HEK293 (cell line): ENCODE results near the gene HES7.

ENCODE experiments used
- AEBP2 ChIP-seq: fragments of 450-650 bp; formaldehyde crosslinking; IDR thresholded peaks from 2 replicates; pipeline ENCODE4 v1.5.1; 2016; ENCODE audit warnings: missing biosample characterization, missing genetic modification characterization, borderline replicate concordance
- ATF2 ChIP-seq: fragments of 450-650 bp; formaldehyde crosslinking; IDR thresholded peaks from 2 replicates; pipeline ENCODE4 v1.5.1; 2016; ENCODE audit warnings: missing biosample characterization, missing genetic modification characterization, low read depth
- BCL11A ChIP-seq: fragments of 450-650 bp; formaldehyde crosslinking; IDR thresholded peaks from 2 replicates; pipeline ENCODE4 v1.5.1; 2016; ENCODE audit warnings: low read depth, missing biosample characterization, missing genetic modification characterization
- BCL11B ChIP-seq: fragments of 450-650 bp; formaldehyde crosslinking; IDR thresholded peaks from 2 replicates; pipeline ENCODE4 v1.5.1; 2016; ENCODE audit warnings: low read depth, missing biosample characterization, missing genetic modification characterization
- CTCF ChIP-seq: fragments of 450-650 bp; formaldehyde crosslinking; IDR thresholded peaks from 2 replicates; pipeline ENCODE4 v1.5.1; 2016; ENCODE audit warnings: missing biosample characterization, missing genetic modification characterization
- EGR2 ChIP-seq: fragments of 450-650 bp; formaldehyde crosslinking; IDR thresholded peaks from 2 replicates; pipeline ENCODE4 v1.5.1; 2016; ENCODE audit warnings: low read depth, missing biosample characterization, missing genetic modification characterization
- GLIS2 ChIP-seq: fragments of 450-650 bp; formaldehyde crosslinking; IDR thresholded peaks from 2 replicates; pipeline ENCODE4 v1.5.1; 2016; ENCODE audit warnings: missing biosample characterization, missing genetic modification characterization
- KLF16 ChIP-seq: fragments of 450-650 bp; formaldehyde crosslinking; IDR thresholded peaks from 2 replicates; pipeline ENCODE4 v1.5.1; 2017; ENCODE audit warnings: missing biosample characterization, missing genetic modification characterization
- SP3 ChIP-seq: fragments of 450-650 bp; formaldehyde crosslinking; IDR thresholded peaks from 2 replicates; pipeline ENCODE4 v1.5.1; 2016; ENCODE audit warnings: missing biosample characterization, missing genetic modification characterization
- SP7 ChIP-seq: fragments of 450-650 bp; formaldehyde crosslinking; IDR thresholded peaks from 2 replicates; pipeline ENCODE4 v1.5.1; 2016; ENCODE audit warnings: missing biosample characterization, missing genetic modification characterization
- ZBTB21 ChIP-seq: fragments of 450-650 bp; formaldehyde crosslinking; IDR thresholded peaks from 2 replicates; pipeline ENCODE4 v1.5.1; 2017; ENCODE audit warnings: missing biosample characterization, missing genetic modification characterization
- ZEB2 ChIP-seq: fragments of 450-650 bp; formaldehyde crosslinking; IDR thresholded peaks from 2 replicates; pipeline ENCODE4 v1.5.1; 2016; ENCODE audit warnings: missing biosample characterization, missing genetic modification characterization
- ZNF132 ChIP-seq: fragments of 450-650 bp; formaldehyde crosslinking; IDR thresholded peaks from 2 replicates; pipeline ENCODE4 v1.5.1; 2017; ENCODE audit warnings: missing biosample characterization, missing genetic modification characterization, borderline replicate concordance
- ZNF146 ChIP-seq: fragments of 450-650 bp; formaldehyde crosslinking; IDR thresholded peaks from 2 replicates; pipeline ENCODE4 v1.5.1; 2016; ENCODE audit warnings: missing biosample characterization, missing genetic modification characterization
- ZNF155 ChIP-seq: fragments of 450-650 bp; formaldehyde crosslinking; IDR thresholded peaks from 2 replicates; pipeline ENCODE4 v1.5.1; 2016; ENCODE audit warnings: missing biosample characterization, missing genetic modification characterization
- ZNF19 ChIP-seq: fragments of 450-650 bp; formaldehyde crosslinking; IDR thresholded peaks from 2 replicates; pipeline ENCODE4; 2016; ENCODE audit warnings: missing biosample characterization, missing genetic modification characterization, low read depth
- ZNF350 ChIP-seq: fragments of 450-650 bp; formaldehyde crosslinking; IDR thresholded peaks from 2 replicates; pipeline ENCODE4 v1.5.0; 2017; ENCODE audit warnings: missing biosample characterization, mild to moderate bottlenecking, missing genetic modification characterization
- ZNF521 ChIP-seq: fragments of 450-650 bp; formaldehyde crosslinking; IDR thresholded peaks from 2 replicates; pipeline ENCODE4 v1.5.1; 2017; ENCODE audit warnings: missing biosample characterization, mild to moderate bottlenecking, missing genetic modification characterization
- ZNF555 ChIP-seq: fragments of 450-650 bp; formaldehyde crosslinking; conservative IDR thresholded peaks from 2 replicates; pipeline ENCODE4 v1.5.1; 2017; ENCODE audit warnings: missing biosample characterization, mild to moderate bottlenecking, missing genetic modification characterization, inconsistent platforms
- ZNF596 ChIP-seq: fragments of 450-650 bp; IDR thresholded peaks from 2 replicates; pipeline ENCODE4 v1.5.0; 2018; ENCODE audit warnings: missing biosample characterization, mild to moderate bottlenecking, missing genetic modification characterization, moderate library complexity
- ZNF600 ChIP-seq: fragments of 450-650 bp; formaldehyde crosslinking; IDR thresholded peaks from 2 replicates; pipeline ENCODE4 v1.5.1; 2016; ENCODE audit warnings: missing biosample characterization, missing genetic modification characterization
- ZNF692 ChIP-seq: fragments of 450-650 bp; formaldehyde crosslinking; IDR thresholded peaks from 2 replicates; pipeline ENCODE4 v1.5.1; 2016; ENCODE audit warnings: missing biosample characterization, missing genetic modification characterization
- TF ChIP-seq, protein P1 (sequence below): fragments of 450-650 bp; formaldehyde crosslinking; IDR thresholded peaks from 2 replicates; pipeline ENCODE4 v1.5.1; 2017; ENCODE audit warnings: missing biosample characterization, missing genetic modification characterization
- TF ChIP-seq, protein P2 (sequence below): fragments of 450-650 bp; formaldehyde crosslinking; IDR thresholded peaks from 2 replicates; pipeline ENCODE4 v1.5.1; 2016; ENCODE audit warnings: missing biosample characterization, missing genetic modification characterization
- TF ChIP-seq, protein P3 (sequence below): fragments of 450-650 bp; formaldehyde crosslinking; IDR thresholded peaks from 2 replicates; pipeline ENCODE4 v1.5.1; 2017; ENCODE audit warnings: missing biosample characterization, missing genetic modification characterization
- TF ChIP-seq, protein P4 (sequence below): fragments of 450-650 bp; formaldehyde crosslinking; IDR thresholded peaks from 2 replicates; pipeline ENCODE4 v1.5.1; 2016; ENCODE audit warnings: missing biosample characterization, missing genetic modification characterization

The HES7 gene

DNA sequence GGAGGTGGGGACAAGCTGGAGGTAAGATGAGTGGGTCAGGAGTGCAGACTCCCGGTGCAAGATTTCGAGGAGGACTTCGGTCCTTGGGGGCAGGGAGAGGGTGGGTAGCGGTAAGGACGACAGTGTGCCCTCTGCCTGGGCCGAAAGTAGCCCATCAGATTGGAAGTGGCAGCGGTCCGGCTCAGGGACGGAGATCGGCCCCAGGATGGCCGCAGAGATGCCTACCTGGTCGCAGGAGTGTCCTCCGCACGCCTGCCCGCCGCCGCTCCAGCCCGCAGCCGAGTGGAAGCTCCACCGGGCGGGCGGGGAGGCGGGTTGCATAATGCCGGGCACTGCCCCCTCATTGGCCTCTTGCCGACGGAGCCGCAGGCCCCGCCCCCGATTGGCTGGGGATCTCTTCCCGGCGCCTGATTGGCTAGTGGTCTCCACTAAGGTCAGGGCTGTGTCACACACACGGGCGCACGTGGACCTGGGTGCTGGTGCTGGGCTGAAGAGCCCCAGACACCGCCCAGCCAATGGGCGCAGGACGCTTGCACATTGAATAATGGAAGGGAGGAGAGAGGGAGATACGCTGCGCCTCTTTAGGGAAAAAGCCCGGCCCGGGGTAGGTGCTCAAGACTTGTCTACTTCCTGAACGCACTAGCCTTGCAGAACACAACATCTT, 28.3 kb upstream of the HES7 start, which contains the start of gene PER1 (continued):
- TF ChIP-seq ZNF692 (tag by site-specific recombination) = peak; percentile 48; the same call in 1 of the 2 replicates
- peak; percentile 76; the same call in 1 of the 2 replicates for TF ChIP-seq BCL11B
- TF ChIP-seq, protein P1, sequence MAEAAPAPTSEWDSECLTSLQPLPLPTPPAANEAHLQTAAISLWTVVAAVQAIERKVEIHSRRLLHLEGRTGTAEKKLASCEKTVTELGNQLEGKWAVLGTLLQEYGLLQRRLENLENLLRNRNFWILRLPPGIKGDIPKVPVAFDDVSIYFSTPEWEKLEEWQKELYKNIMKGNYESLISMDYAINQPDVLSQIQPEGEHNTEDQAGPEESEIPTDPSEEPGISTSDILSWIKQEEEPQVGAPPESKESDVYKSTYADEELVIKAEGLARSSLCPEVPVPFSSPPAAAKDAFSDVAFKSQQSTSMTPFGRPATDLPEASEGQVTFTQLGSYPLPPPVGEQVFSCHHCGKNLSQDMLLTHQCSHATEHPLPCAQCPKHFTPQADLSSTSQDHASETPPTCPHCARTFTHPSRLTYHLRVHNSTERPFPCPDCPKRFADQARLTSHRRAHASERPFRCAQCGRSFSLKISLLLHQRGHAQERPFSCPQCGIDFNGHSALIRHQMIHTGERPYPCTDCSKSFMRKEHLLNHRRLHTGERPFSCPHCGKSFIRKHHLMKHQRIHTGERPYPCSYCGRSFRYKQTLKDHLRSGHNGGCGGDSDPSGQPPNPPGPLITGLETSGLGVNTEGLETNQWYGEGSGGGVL = no peak
- no peak for TF ChIP-seq ZNF521 (tag by site-specific recombination)
- no peak for TF ChIP-seq ZNF350 (tag by site-specific recombination)
- TF ChIP-seq ZBTB21 (tag by site-specific recombination) = no peak
- peak; percentile 76 for TF ChIP-seq SP7
- TF ChIP-seq GLIS2 = peak; percentile 81
- TF ChIP-seq, protein P2, sequence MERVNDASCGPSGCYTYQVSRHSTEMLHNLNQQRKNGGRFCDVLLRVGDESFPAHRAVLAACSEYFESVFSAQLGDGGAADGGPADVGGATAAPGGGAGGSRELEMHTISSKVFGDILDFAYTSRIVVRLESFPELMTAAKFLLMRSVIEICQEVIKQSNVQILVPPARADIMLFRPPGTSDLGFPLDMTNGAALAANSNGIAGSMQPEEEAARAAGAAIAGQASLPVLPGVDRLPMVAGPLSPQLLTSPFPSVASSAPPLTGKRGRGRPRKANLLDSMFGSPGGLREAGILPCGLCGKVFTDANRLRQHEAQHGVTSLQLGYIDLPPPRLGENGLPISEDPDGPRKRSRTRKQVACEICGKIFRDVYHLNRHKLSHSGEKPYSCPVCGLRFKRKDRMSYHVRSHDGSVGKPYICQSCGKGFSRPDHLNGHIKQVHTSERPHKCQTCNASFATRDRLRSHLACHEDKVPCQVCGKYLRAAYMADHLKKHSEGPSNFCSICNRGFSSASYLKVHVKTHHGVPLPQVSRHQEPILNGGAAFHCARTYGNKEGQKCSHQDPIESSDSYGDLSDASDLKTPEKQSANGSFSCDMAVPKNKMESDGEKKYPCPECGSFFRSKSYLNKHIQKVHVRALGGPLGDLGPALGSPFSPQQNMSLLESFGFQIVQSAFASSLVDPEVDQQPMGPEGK (tag by site-specific recombination) = peak; percentile 86
- TF ChIP-seq ATF2 = no peak
- TF ChIP-seq SP3 = peak; percentile 80
- no peak for TF ChIP-seq CTCF (tag by site-specific recombination)
- TF ChIP-seq, protein P3, sequence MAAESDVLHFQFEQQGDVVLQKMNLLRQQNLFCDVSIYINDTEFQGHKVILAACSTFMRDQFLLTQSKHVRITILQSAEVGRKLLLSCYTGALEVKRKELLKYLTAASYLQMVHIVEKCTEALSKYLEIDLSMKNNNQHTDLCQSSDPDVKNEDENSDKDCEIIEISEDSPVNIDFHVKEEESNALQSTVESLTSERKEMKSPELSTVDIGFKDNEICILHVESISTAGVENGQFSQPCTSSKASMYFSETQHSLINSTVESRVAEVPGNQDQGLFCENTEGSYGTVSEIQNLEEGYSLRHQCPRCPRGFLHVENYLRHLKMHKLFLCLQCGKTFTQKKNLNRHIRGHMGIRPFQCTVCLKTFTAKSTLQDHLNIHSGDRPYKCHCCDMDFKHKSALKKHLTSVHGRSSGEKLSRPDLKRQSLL (tag by site-specific recombination) = no peak
- TF ChIP-seq, protein P4, sequence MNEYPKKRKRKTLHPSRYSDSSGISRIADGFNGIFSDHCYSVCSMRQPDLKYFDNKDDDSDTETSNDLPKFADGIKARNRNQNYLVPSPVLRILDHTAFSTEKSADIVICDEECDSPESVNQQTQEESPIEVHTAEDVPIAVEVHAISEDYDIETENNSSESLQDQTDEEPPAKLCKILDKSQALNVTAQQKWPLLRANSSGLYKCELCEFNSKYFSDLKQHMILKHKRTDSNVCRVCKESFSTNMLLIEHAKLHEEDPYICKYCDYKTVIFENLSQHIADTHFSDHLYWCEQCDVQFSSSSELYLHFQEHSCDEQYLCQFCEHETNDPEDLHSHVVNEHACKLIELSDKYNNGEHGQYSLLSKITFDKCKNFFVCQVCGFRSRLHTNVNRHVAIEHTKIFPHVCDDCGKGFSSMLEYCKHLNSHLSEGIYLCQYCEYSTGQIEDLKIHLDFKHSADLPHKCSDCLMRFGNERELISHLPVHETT (tag by site-specific recombination) = peak; percentile 8; the same call in 1 of the 2 replicates
- TF ChIP-seq ZNF155 (tag by site-specific recombination) = no peak
- no peak for TF ChIP-seq ZNF555 (tag by site-specific recombination)
- no peak for TF ChIP-seq ZNF146
- peak; percentile 52; the same call in 1 of the 2 replicates for TF ChIP-seq KLF16
- no peak for TF ChIP-seq ZNF596
- peak; percentile 72 for TF ChIP-seq BCL11A (tag by site-specific recombination)
- TF ChIP-seq EGR2 (tag by site-specific recombination) = 0 out of 2 replicates have a peak, but pooled peaks have one; percentile 23
- peak; percentile 72 for TF ChIP-seq ZEB2 (tag by site-specific recombination)
- no peak for TF ChIP-seq ZNF132 (tag by site-specific recombination)
- no peak for TF ChIP-seq AEBP2 (tag by site-specific recombination)
- no peak for TF ChIP-seq ZNF19 (tag by site-specific recombination)
- TF ChIP-seq ZNF600 (tag by site-specific recombination) = peak; percentile 95
